IPS DF 4.7 (cell line): ENCODE measurements around the gene C10orf62.

ENCODE experiments used
- DNase-seq: peaks from one replicate; pipeline ENCODE4 v3.0.0-alpha.2; 2013; ENCODE audit warnings: low spot score; ENCODE audit errors: extremely low read depth

C10orf62 gene

DNA sequence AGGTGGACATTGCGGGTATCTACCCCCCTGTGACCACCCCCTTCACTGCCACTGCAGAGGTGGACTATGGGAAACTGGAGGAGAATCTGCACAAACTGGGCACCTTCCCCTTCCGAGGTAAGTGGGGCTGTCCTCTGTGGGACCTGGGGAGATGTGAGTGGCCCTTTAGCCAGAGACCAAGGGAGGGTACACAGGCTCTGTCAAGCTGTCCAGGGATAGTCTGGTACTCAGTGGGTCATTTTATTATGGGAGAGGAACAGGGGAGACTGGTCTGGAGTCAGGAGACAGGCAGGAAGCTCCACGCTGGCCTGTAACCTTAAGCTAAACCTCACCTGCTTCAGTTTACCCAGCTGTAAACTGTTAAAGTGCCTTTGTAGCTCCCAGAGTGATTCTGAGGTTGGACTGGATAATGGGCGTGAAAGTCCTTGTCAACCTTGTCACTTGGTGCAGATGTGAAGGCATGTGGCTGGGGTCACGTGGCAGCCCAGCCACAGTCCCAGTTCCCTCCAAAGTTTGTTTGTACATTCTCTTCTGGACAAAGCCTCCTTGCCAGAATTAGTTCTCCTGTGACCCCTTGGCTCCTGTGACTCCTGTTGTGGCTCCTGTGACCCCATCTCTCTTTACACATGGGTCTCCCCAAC is 4.6 kb upstream of the C10orf62 start:
- no peak for DNase-seq

DNA sequence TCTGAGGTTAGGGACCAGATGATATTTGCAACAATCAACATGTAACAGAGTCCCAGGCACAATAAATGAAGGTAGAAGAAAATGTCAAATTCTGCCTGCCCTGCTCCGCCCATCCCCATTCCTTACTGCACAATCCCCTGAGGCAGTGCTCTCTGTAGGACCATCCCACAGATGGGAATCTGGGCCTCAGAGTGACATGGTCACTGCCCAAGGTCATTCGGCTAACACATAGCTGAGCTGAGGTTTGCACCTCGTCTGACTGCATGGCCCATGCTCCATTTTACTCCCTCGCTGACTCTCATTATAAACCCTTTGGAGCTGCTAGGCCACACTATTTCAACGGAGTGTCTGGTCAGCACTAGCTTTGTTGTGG is 4.1 kb upstream of the C10orf62 start:
- DNase-seq: no peak

DNA sequence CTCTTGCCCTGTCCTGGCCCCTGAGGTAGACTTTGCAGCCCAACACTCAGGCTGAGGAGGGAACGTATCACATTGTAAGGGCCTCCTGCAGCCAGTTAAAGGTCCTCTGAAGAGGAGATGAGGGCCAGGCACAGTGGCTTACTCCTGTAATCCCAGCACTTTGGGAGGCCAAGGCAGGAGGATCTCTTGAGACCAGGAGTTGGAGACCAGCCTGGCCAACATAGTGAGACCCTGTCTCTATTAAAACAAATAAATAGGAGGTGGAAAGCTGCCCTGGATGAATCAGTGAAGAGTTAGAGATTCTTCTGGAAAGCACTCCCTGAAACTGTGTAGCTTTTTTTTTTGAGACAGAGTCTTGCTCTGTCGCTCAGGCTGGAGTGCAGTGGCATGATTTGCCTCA is 2.3 kb upstream of the C10orf62 start:
- no peak for DNase-seq

DNA sequence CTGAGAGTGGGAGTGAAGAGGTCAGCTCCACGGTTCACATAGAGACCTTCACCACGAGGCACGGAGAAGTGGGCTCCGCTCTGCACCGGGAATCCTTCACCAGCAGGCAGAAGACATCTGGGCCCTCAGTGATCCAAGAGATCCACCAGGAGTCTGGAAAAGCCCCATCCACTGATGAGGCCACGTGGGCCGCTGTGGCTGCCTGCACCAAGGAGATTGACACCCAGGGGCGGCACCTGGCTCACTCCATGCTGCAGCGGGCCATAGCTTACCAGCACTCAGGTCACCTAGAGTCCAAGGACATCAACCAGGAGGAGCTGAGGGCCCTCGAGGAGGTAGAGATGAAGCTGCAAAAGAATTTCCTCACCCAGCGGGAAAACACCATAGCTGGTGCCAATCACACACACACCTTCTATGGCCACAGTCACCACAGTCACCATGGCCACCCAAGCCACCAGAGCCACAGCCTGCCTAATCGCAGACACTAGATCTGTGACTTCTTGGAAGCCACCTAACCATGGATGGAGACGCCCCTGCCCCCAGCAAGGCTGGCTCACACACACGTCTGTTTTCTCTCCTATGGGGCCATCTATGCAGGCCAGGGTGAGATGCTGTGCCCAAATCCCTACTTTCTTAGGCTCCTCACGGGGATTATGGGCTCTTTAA is 694 bp downstream of the C10orf62 start:
- no peak for DNase-seq

DNA sequence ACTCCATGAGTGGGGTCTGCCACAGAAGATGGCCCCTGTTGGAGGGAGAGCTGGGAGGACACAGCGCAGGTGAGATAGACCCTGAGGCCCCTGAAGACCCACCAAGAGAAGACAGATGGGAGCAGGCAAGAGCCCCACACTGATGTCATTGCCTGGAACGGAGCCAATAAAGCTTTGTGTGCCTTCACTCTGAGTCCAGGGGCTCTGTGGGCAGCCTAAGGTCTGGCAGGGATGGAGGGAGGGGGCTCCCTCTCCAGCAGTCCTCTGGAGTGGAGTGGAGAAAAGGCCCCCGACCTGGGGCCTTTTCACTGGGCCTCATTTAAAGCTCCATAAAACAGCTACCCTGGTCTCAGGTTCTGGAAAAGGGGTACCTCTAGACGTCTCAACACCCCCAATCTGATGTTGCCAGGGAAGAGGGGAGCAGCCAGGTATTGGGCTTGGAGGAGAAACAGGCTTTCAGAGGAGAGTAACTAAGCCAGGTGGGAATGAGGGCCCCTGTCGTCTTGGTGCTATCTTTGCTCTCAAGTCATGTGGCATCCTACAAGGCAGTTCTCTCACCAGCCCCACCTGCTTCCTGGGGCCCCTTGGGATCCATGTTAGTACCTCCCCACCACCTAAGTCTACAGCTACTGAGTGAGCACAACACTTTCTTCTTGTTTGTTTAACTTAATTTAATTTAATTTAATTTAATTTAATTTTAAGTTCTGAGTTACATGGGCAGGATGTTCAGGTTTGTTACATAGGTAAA is 1.4 kb downstream of the C10orf62 start:
- DNase-seq: no peak

DNA sequence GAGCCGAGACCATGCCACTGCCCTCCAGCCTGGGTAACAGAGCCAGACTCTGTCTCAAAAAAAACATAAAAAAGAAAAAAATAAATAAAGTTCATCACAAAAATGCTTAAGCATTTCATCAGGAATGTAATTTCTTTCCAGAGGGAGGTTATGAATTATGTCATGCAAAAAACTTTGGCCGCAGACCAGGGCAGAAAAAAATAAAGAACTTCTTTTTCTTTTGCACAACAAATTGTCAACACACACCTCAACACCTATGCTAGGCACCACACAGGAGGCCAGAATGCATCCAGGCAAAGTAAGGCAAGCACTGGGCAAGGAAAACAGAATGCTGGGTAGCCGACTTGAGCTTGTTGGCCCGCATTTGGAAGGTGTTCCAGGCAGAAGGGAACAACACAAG is 3.9 kb downstream of the C10orf62 start:
- DNase-seq: no peak

DNA sequence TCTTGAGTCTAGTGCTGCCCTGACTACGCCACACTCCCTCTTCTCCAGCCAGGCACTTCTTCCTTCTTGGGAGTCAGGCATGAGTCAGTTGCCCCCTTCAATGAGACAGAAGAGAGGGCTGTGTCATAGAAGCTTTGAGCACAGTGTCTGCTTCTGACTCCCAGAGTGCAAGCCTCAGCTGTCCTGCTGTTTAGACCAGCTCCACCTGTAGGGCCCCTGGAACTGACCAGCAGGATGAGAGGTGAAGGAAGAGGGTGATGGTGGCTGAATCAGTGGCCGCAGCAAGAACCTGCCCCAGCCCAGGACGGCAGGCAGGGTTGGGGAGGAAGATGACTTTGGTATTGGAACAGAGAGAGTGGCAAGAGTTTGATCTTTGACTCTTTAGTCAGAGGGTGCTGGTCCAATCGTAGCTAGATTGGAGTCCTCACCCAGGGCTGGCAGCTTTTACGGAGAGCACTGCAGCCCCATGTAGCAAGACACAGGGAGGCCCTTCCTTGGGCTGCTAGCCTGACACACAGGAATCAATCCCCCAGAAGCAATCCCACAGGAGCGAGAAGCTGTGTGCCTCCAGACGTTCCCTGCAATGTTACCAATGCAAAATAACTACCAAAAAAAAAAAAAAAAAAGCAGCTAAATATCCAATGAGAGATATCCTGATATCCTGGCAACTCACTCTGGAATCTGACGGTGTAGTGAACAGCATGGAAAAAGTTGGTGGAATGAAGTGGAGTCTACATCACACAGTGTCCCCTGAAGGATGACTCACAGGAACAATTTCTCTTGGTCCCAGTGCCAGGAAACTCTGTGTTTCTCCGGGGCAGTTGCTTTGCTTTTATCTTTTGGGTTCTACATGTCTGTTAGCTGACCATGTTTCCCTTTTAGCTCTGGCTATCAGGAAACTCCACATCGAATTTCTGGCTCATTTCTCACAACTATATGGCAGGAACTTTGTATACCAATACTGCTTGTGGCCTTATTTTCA is 6.9 kb downstream of the C10orf62 start:
- DNase-seq: no peak

DNA sequence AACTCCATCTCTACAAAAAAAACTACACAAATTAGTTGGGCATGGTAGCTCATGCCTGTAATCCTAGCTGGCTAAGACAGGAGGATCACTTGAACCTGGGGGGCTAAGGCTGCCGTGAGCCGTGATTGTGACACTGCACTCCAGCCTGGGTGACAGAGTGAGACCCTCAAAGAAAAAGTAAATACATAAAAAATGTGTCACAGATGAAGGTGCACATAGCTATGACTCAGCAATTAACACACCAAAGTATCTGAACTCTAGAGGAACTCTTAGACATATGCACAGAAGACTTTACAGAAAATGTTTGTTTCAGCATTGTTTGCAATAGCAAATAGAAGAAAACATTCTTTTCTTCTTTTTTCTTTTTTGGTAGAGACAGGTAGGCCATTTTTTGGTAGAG is 8.3 kb downstream of the C10orf62 start:
- DNase-seq: no peak

DNA sequence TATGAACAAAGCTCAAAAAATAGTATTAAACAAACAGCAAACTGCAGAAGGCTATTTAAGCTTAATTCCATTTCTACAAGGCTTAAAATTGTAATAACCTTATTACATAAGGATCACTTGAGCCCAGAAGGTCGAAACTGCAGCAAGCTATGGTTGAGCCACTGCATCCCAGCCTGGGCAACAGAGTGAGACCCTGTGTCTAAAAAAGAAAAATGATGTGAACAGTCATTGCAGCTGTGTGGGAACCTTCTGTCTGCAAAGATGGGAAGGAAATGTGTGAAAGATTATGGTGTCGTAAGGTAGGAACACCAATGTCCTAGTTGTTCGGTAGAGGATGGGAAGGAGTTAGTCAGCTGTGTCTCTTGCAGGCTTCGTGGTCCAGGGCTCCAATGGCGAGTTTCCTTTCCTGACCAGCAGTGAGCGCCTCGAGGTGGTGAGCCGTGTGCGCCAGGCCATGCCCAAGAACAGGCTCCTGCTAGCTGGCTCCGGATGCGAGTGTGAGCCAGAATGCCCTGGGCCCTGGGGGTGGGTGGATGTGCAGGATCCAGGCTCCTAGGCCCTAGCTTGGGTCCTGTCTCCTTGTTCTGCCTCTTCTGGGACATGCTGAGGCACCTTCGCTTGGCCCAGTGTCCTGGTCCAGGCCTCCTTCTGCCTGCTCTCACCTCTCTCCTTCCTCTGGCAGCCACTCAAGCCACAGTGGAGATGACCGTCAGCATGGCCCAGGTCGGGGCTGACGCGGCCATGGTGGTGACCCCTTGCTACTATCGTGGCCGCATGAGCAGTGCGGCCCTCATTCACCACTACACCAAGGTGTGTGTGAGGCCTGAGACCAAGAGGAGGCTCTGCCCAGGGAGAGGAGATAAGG is 9.1 kb downstream of the C10orf62 start:
- no peak for DNase-seq

DNA sequence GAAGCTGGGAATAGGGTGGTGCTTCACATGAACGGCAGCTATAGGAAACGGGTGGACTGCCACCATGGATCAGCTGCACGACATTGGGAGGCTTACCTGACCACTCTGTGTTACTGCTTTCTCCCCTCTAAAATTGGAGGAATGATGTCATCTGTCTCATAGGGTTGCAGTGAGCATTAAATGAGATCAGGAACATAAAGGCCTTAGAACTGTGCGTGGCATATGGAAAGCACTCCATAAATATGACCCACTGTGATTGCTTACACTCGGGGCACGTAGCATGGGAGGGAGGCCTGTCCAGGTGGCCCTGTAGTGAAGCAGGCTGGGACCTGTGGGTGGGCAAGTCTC is 9.7 kb downstream of the C10orf62 start:
- DNase-seq: no peak

DNA sequence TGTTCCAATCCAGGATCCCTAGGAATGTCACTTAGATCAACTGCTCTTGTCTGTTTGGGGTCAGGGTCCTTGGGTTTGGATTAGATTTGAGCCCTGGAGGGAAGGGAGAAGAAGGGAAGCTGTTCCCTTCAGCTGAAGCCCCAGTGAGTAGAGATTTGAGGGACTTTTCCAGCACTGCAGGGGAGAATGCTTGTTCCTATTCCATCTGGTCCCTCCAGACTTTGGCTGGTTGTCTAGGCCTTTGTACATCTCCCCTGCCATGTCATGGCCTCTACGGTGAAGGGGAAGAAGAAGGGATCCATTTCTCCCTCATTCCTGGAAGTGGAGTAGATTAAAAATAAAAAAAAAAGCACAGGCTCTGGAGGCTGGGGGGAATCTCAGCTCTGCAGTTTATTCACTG is 11.1 kb downstream of the C10orf62 start:
- no peak for DNase-seq

DNA sequence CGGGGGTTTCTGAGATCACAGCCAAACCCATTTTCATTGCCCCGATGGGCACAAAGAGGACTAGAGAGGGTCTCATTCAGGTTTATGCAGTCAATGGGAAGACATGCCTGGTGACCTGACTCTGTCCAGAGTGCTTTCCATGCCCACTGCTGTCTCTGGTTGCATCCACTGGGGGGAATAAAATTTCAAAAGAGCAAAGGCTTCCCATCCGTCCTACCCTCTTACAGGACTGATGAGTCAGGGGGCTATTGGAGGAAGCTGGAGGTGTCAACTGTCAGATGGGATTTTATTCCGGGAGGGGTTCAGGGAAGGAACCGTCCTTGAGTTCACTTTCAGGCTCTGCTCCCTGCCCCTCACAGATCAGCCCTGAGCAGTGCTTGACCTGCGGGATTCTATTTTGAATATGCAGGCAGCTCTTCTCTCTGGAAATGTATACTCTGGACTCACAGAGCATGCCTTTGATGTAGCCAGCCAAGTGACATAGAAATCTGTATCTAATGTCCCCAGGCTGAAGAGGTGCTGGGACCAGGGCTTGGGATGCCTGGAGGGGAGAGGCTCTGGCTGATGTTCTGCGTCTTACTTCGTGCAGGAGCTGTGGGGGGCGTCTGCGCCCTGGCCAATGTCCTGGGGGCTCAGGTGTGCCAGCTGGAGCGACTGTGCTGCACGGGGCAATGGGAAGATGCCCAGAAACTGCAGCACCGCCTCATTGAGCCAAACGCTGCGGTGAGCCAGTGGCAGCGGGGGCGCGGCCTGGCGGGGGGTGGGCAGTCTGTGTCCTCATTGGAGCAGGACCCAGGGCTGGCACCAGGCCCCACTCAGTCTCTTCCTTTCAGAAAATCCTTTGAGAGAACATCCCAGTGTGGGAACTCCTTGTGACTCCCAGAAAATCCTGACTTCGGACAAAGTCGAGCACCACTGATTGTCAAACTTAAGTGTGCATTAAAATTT is 12.0 kb downstream of the C10orf62 start:
- no peak for DNase-seq

DNA sequence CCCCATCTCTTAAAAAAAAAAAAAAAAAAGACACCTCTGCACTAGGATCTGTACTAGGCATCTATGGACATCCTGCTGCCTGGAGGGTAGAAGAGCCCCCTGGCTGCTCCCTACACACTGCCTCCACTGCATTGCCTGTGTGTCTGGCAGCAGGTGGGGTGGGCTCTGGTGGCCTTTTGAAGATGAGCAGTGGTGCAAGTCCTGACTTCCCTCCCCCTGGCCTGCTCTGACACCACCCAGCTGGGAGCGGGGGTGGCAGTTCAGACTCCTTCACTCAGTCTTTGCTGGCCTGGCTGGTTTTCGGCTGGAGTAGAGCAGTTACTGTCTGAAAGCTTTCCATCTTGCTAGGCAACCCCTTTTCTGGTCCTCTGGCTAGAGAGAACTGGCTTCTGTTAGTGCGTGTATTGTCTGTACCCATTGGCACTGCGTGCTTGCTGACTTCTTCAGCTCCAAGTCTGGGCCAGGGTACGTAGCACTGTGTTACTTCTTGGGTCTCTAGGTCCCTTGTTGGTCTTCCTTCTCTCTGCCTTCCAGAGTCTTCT is 17.6 kb downstream of the C10orf62 start:
- DNase-seq: no peak

DNA sequence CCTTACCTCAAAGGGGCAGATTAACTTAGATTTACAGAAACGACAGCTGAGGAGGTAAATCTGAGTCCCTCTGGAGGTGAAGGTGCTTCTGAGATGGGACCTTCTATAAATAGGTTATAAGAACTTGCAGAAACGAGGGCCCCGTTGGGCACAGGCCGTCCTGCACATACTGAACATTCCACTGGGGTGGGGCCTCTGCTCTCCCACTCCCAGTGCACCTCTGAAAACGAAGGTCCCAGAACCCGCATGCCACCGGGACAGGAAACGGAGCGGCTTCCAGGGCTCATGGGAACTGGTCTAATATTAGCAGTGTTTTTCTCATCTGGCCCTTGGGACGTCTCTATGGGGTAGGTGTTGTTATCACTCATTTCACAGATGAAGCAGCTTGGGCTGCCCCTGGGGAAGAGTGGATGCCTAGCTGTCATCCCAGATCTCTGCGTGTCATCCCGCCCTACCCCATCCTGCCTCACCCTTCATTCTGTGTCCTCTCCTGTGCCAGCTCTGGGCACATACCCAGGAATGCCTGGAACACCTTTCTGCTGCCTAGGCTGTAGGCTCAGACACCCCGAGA is 19.6 kb downstream of the C10orf62 start:
- no peak for DNase-seq

DNA sequence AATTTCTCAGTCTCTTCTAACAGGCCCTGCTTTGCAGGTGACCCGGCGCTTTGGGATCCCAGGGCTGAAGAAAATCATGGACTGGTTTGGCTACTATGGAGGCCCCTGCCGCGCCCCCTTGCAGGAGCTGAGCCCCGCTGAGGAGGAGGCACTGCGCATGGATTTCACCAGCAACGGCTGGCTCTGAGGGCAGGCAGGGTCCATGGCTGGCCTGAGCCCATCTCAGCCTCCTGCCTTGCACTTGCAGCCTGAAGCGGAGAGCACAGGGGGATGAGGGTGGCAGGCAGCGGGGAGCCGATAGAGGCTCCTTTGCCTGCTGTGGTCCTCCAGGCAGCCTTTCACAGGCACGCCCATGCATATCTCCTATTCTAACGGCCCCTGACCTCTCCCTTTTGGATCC is 22.0 kb downstream of the C10orf62 start:
- no peak for DNase-seq

DNA sequence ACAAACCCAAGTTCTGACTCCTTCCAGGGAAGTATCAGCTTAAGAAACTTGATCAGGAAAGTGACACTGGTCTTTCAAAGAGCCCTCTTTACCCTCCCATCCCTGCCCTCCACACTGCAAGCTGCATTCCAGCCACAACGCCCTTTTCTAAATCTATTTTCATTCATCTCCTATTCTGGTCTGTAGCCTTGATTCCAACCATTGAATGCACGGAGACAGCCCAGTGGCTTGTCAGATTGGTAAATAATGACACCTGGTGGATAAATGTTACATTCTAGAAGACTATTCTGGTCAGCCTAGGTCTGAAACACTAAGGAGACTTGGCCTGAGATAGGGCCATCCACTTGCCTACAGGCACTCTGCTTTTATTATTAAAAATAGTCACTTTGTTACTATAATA is 22.9 kb downstream of the C10orf62 start:
- DNase-seq: peak; percentile 53

DNA sequence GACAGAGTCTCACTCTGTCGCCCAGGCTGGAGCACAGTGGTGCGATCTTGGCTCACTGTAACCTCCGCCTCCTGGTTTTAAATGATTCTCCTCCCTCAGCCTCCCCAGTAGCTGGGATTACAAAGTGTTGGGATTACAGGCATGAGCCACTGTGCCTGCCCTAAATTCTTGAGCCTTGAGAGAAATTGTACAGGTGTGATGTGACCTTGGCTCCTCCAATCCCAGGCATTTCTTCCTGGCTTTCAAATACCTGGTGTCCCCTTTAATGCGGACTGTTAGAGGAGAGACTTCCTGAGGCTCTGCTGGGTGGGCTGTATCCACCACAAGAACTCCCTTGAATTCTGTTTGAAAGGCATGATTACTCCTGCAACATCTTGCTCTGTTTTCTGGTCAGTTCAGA is 28.8 kb downstream of the C10orf62 start:
- DNase-seq: no peak

DNA sequence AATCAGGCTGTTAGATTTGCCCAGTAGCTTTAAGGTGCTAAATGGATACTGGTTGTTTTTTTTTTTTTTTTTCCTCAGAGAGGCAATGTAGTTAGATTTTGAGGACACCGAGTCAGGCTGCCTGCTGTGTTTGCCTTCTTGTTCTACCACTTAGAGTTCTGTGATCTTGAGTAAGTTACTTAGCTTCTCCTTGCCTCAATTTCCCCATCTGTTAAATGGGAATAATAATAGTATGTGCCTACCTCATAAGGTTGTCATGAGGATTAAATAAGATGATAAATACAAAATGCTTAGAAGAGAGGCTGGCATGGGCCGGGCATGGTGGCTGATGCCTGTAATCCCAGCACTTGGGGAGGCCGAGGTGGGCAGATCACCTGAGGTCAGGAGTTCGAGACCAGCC is 29.2 kb downstream of the C10orf62 start:
- DNase-seq: no peak

DNA sequence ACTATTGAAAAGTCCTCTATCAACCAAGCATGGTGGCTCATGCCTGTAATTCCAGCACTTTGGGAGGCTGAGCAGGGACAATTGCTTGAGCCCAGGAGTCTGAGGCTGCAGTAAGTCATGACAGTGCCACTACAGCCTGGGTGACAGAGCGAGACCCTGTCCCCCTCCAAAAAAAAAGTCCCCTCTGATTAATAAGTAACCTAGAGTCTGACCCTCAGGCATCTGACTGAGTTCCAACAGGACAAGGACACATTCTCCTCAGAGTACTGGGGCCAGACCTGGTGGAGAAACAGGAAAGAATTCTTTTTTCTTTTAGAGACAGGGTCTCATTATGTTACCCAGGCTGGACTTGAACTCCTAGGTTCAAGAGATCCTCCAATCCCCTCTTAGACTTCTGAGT is 33.8 kb downstream of the C10orf62 start:
- no peak for DNase-seq
